GM23338 (cell line): ENCODE data around the gene EFNB3. TPM values are rescaled to one million over a fixed set of nuclear protein-coding genes. Genes with fewer than 3 reads are reported as not detected.

Experiments used
- ATAC-seq: fragments of 200-7000 bp; cut with Tn5 transposase; 3 replicates; pipeline ENCODE4 v1.9.1; 2020
- DNase-seq: peaks from one replicate; pipeline ENCODE4 v3.0.0-alpha.2; 2015; ENCODE audit warnings: low spot score
- H2AFZ ChIP-seq: fragments of 200-600 bp; sonication (generic); 2 replicates; pipeline ENCODE4 v1.8.0; 2016; ENCODE audit warnings: antibody characterized with exemption, mild to moderate bottlenecking, moderate library complexity
- H3F3A ChIP-seq: fragments of 200-600 bp; sonication (generic); replicated peaks from 2 replicates; pipeline ENCODE4 v1.8.0; 2017; ENCODE audit warnings: antibody characterized with exemption, mixed run types, low read depth
- H3K27ac ChIP-seq: fragments of 200-600 bp; sonication (generic); 2 replicates; pipeline ENCODE4 v1.6.1; 2016; ENCODE audit warnings: low read depth
- H3K27me3 ChIP-seq: fragments of 200-600 bp; sonication (generic); 2 replicates; pipeline ENCODE4 v1.8.0; 2016; ENCODE audit warnings: mild to moderate bottlenecking, mixed run types, moderate library complexity; ENCODE audit not compliant: insufficient read depth
- H3K36me3 ChIP-seq: fragments of 200-600 bp; sonication (generic); 2 replicates; pipeline ENCODE4 v1.8.0; 2016; ENCODE audit warnings: mild to moderate bottlenecking; ENCODE audit not compliant: insufficient read depth
- H3K4me1 ChIP-seq: fragments of 200-600 bp; sonication (generic); 2 replicates; pipeline ENCODE4 v1.8.0; 2016; ENCODE audit warnings: mild to moderate bottlenecking, moderate library complexity; ENCODE audit not compliant: insufficient read depth
- H3K4me2 ChIP-seq: fragments of 200-600 bp; sonication (generic); 2 replicates; pipeline ENCODE4 v1.7.1; 2017; ENCODE audit warnings: mixed run types
- H3K4me3 ChIP-seq: fragments of 200-600 bp; sonication (generic); 2 replicates; pipeline ENCODE4 v1.6.1; 2016; ENCODE audit warnings: mixed run types
- H3K79me2 ChIP-seq: fragments of 200-600 bp; sonication (generic); replicated peaks from 2 replicates; pipeline ENCODE4 v1.8.0; 2017; ENCODE audit warnings: mild to moderate bottlenecking; ENCODE audit not compliant: insufficient read depth
- H3K9me2 ChIP-seq: fragments of 200-600 bp; sonication (generic); 2 replicates; pipeline ENCODE4 v1.8.0; 2017; ENCODE audit not compliant: insufficient read depth
- H4K20me1 ChIP-seq: fragments of 200-600 bp; sonication (generic); replicated peaks from 2 replicates; pipeline ENCODE4 v1.8.0; 2017; ENCODE audit warnings: mild to moderate bottlenecking; ENCODE audit not compliant: insufficient read depth
- H3K27ac Mint-ChIP-seq: 2 replicates; pipeline ENCODE4 v1.8.0; 2020; ENCODE audit warnings: inconsistent platforms, mild to moderate bottlenecking, moderate library complexity, mixed read lengths
- H3K27me3 Mint-ChIP-seq: 3 replicates; pipeline ENCODE4 v1.8.0; 2022; ENCODE audit warnings: low read depth, mild to moderate bottlenecking, moderate library complexity, mixed read lengths, inconsistent platforms; ENCODE audit not compliant: insufficient read depth, poor library complexity
- H3K36me3 Mint-ChIP-seq: 3 replicates; pipeline ENCODE4 v1.8.0; 2021; ENCODE audit warnings: low read depth, mild to moderate bottlenecking, inconsistent platforms, moderate library complexity, mixed read lengths
- H3K4me1 Mint-ChIP-seq: 3 replicates; pipeline ENCODE4 v1.8.0; 2020; ENCODE audit warnings: mild to moderate bottlenecking, inconsistent platforms, mixed read lengths
- H3K4me3 Mint-ChIP-seq: 3 replicates; pipeline ENCODE4 v1.8.0; 2021; ENCODE audit warnings: moderate library complexity, mild to moderate bottlenecking, inconsistent platforms, mixed read lengths
- H3K9me3 Mint-ChIP-seq: 3 replicates; pipeline ENCODE4 v1.8.0; 2020; ENCODE audit warnings: moderate library complexity, mild to moderate bottlenecking, inconsistent platforms, mixed read lengths
- CREB1 ChIP-seq: fragments of 250-450 bp; sonication (Bioruptor Pico); IDR thresholded peaks from 2 replicates; pipeline ENCODE4 v1.5.0; 2020; ENCODE audit warnings: low read depth, mild to moderate bottlenecking, moderate library complexity
- EZH2 ChIP-seq: fragments of 200-600 bp; sonication (generic); IDR thresholded peaks from one replicate; pipeline ENCODE4 v1.8.0; 2017; ENCODE audit warnings: antibody characterized with exemption, mild to moderate bottlenecking, low read depth; ENCODE audit not compliant: unreplicated experiment
- EZH2phosphoT487 ChIP-seq: fragments of 200-600 bp; sonication (generic); IDR thresholded peaks from one replicate; pipeline ENCODE4 v1.8.1; 2018; ENCODE audit warnings: antibody characterized with exemption; ENCODE audit not compliant: unreplicated experiment
- JUNB ChIP-seq: IDR thresholded peaks from one replicate; pipeline ENCODE4 v1.6.1; 2016; ENCODE audit warnings: antibody characterized with exemption; ENCODE audit not compliant: unreplicated experiment
- NANOG ChIP-seq: IDR thresholded peaks from 2 replicates; pipeline ENCODE4 v1.6.1; 2016; ENCODE audit warnings: antibody characterized with exemption, borderline replicate concordance
- POLR2AphosphoS5 ChIP-seq: IDR thresholded peaks from 2 replicates; pipeline ENCODE4 v1.6.1; 2016; ENCODE audit warnings: antibody characterized with exemption, low read depth
- STAT1 ChIP-seq: IDR thresholded peaks from one replicate; pipeline ENCODE4 v1.6.1; 2016; ENCODE audit warnings: antibody characterized with exemption; ENCODE audit not compliant: unreplicated experiment
- ZNF114 ChIP-seq: fragments of 250-450 bp; sonication (Bioruptor Pico); IDR thresholded peaks from 2 replicates; pipeline ENCODE4 v1.5.0; 2020; ENCODE audit warnings: mild to moderate bottlenecking, moderate library complexity
- ZNF331 ChIP-seq: fragments of 250-450 bp; sonication (Bioruptor Pico); IDR thresholded peaks from 2 replicates; pipeline ENCODE4 v1.5.0; 2020; ENCODE audit warnings: low read depth, mild to moderate bottlenecking, moderate library complexity
- polyA plus RNA-seq: library from polyadenylated mRNA; unstranded; fragments of >200 nt; fragmentation: Nextera tagmentation; extraction: Ambion mirVana; gene quantifications from 2 replicates; pipeline ENCODE4 v1.2.1, GENCODE V29; 2016
- total RNA-seq: library from RNA; depleted of rRNA; stranded (reverse); fragments of >200 nt; shearing (Covaris generic); gene quantifications from 2 replicates; pipeline ENCODE4 v1.2.3, GENCODE V29; 2014
- TF ChIP-seq, protein P1 (sequence below): IDR thresholded peaks from one replicate; pipeline ENCODE4 v1.6.1; 2018; ENCODE audit warnings: antibody characterized with exemption; ENCODE audit not compliant: unreplicated experiment
- TF ChIP-seq, protein P2 (sequence below), 2 experiments: fragments of 200-600 bp in 1 of 2; sonication (generic) in 1 of 2; conservative IDR thresholded peaks; 2 replicates each; pipeline versions ENCODE4 v1.5.1 to v1.6.1; 2016 to 2017; ENCODE audit warnings: antibody characterized with exemption in 2 of 2, low read depth in 2 of 2, mild to moderate bottlenecking in 2 of 2, moderate library complexity in 1 of 2

EFNB3 gene
- total and polyA plus RNA-seq, 2 experiments from 2014 or later, result 4.2 to 11.5 TPM

DNA sequence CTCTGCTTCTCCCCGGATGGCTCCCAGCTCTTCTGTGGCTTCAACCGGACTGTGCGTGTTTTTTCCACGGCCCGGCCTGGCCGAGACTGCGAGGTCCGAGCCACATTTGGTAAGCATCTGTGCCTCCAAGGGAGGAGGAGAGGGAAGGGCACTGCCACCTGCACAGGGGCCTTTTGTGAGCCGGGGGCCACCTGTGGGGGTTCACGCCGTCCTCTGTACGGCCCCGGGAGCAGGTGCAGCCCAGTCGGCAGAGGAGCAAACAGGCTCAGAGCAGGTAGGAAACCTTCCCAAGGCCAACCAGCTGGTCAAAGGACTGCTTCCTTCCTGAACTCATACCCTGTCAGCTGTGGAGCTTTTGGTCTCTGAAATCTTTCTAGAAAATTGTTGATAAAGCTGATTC, 3.3 kb upstream of the EFNB3 start:
- H3K4me1 ChIP-seq, result peaks cover 22% of the 10 kb centered on the region
- no peaks in the 10 kb centered on the region for H3K36me3 ChIP-seq
- no peak for ATAC-seq
- peaks cover 8% of the 10 kb centered on the region for H3K27me3 ChIP-seq
- H3K4me2 ChIP-seq, result no peak overlapping the region
- no peaks in the 10 kb centered on the region for H3K79me2 ChIP-seq
- H3K4me3 ChIP-seq, result no peak overlapping the region
- peaks cover 9% of the 10 kb centered on the region; the same call in 2 of the 3 replicates for H3K36me3 Mint-ChIP-seq
- H3K9me2 ChIP-seq, result no peaks in the 10 kb centered on the region
- H3F3A ChIP-seq, result 0 out of 2 replicates have a peak, but pooled peaks cover 20% of the 10 kb centered on the region
- no peak overlapping the region for H3K4me3 Mint-ChIP-seq
- H3K4me1 Mint-ChIP-seq, result peaks cover 28% of the 10 kb centered on the region
- H3K27ac Mint-ChIP-seq, result no peak overlapping the region
- no peaks in the 10 kb centered on the region; the same call in 1 of the 2 replicates for H4K20me1 ChIP-seq
- TF ChIP-seq, protein P1, sequence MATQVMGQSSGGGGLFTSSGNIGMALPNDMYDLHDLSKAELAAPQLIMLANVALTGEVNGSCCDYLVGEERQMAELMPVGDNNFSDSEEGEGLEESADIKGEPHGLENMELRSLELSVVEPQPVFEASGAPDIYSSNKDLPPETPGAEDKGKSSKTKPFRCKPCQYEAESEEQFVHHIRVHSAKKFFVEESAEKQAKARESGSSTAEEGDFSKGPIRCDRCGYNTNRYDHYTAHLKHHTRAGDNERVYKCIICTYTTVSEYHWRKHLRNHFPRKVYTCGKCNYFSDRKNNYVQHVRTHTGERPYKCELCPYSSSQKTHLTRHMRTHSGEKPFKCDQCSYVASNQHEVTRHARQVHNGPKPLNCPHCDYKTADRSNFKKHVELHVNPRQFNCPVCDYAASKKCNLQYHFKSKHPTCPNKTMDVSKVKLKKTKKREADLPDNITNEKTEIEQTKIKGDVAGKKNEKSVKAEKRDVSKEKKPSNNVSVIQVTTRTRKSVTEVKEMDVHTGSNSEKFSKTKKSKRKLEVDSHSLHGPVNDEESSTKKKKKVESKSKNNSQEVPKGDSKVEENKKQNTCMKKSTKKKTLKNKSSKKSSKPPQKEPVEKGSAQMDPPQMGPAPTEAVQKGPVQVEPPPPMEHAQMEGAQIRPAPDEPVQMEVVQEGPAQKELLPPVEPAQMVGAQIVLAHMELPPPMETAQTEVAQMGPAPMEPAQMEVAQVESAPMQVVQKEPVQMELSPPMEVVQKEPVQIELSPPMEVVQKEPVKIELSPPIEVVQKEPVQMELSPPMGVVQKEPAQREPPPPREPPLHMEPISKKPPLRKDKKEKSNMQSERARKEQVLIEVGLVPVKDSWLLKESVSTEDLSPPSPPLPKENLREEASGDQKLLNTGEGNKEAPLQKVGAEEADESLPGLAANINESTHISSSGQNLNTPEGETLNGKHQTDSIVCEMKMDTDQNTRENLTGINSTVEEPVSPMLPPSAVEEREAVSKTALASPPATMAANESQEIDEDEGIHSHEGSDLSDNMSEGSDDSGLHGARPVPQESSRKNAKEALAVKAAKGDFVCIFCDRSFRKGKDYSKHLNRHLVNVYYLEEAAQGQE, result no peak
- TF ChIP-seq, protein P2, sequence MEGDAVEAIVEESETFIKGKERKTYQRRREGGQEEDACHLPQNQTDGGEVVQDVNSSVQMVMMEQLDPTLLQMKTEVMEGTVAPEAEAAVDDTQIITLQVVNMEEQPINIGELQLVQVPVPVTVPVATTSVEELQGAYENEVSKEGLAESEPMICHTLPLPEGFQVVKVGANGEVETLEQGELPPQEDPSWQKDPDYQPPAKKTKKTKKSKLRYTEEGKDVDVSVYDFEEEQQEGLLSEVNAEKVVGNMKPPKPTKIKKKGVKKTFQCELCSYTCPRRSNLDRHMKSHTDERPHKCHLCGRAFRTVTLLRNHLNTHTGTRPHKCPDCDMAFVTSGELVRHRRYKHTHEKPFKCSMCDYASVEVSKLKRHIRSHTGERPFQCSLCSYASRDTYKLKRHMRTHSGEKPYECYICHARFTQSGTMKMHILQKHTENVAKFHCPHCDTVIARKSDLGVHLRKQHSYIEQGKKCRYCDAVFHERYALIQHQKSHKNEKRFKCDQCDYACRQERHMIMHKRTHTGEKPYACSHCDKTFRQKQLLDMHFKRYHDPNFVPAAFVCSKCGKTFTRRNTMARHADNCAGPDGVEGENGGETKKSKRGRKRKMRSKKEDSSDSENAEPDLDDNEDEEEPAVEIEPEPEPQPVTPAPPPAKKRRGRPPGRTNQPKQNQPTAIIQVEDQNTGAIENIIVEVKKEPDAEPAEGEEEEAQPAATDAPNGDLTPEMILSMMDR (conservative IDR thresholded peaks at IDR 0.05; ENCODE audit: low read depth in 2 of 2), result no peak
- TF ChIP-seq NANOG, result no peak
- H3K9me3 Mint-ChIP-seq, result no peaks in the 10 kb centered on the region
- no peak overlapping the region for H3K27ac ChIP-seq
- no peak overlapping the region for H2AFZ ChIP-seq
- H3K27me3 Mint-ChIP-seq, result peaks cover 17% of the 10 kb centered on the region
- DNase-seq, result no peak

DNA sequence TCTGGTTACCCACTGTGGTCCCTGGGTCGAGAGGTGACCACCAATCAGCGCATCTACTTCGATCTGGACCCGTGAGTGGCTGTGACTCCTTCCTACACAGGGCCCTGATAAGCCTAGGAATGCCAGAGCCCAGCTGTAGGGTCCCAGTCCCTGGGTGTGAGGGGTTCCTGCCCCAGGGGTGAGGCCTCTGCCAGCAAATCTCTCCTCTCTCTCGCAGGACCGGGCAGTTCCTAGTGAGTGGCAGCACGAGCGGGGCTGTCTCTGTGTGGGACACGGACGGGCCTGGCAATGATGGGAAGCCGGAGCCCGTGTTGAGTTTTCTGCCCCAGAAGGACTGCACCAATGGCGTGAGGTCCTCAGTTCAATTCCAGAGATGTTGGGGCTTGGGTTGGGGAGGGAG, 2.2 kb upstream of the EFNB3 start:
- H3K9me3 Mint-ChIP-seq, result no peaks in the 10 kb centered on the region
- peaks cover 8% of the 10 kb centered on the region; the same call in 1 of the 3 replicates for H3K36me3 Mint-ChIP-seq
- DNase-seq (no peak), ATAC-seq (no peak)
- no peaks in the 10 kb centered on the region for H3K36me3 ChIP-seq
- no peaks in the 10 kb centered on the region for H3K79me2 ChIP-seq
- no peak overlapping the region; the same call in 1 of the 2 replicates for H3K4me3 ChIP-seq
- H3F3A ChIP-seq, result 0 out of 2 replicates have a peak, but pooled peaks cover 20% of the 10 kb centered on the region
- H3K4me1 ChIP-seq, result peaks cover 22% of the 10 kb centered on the region
- H3K4me2 ChIP-seq, result peak overlapping the region; percentile 97
- H3K9me2 ChIP-seq, result no peaks in the 10 kb centered on the region
- no peak overlapping the region for H2AFZ ChIP-seq
- H3K27ac Mint-ChIP-seq, result no peak overlapping the region; the same call in 1 of the 2 replicates
- no peak overlapping the region; the same call in 2 of the 3 replicates for H3K4me3 Mint-ChIP-seq
- peaks cover 17% of the 10 kb centered on the region for H3K27me3 Mint-ChIP-seq
- peaks cover 11% of the 10 kb centered on the region for H3K27me3 ChIP-seq
- peak overlapping the region; percentile 79; the same call in 1 of the 2 replicates for H3K27ac ChIP-seq
- H3K4me1 Mint-ChIP-seq, result peaks cover 29% of the 10 kb centered on the region
- no peaks in the 10 kb centered on the region; the same call in 1 of the 2 replicates for H4K20me1 ChIP-seq
- TF ChIP-seq JUNB (no peak), ZNF114 (no peak), NANOG (no peak), POLR2AphosphoS5 (no peak), STAT1 (no peak), ZNF331 (no peak), CREB1 (no peak), EZH2 (no peak), EZH2phosphoT487 (no peak)
- TF ChIP-seq, protein P2 (conservative IDR thresholded peaks at IDR 0.05; ENCODE audit: low read depth in 2 of 2), result no peak
- TF ChIP-seq, protein P1, result no peak
